ENCODE data around the gene PEAK3. TPM values are rescaled to one million over a fixed set of nuclear protein-coding genes. Genes with fewer than 3 reads are reported as not detected.
"Not testable (repeated sequence)": the region's sequence is repeated elsewhere in the genome, so short reads cannot be mapped to it uniquely, and the experiment has no call there.

The PEAK3 gene
- total RNA-seq, 2 experiments from 2014 or later = not detected

DNA sequence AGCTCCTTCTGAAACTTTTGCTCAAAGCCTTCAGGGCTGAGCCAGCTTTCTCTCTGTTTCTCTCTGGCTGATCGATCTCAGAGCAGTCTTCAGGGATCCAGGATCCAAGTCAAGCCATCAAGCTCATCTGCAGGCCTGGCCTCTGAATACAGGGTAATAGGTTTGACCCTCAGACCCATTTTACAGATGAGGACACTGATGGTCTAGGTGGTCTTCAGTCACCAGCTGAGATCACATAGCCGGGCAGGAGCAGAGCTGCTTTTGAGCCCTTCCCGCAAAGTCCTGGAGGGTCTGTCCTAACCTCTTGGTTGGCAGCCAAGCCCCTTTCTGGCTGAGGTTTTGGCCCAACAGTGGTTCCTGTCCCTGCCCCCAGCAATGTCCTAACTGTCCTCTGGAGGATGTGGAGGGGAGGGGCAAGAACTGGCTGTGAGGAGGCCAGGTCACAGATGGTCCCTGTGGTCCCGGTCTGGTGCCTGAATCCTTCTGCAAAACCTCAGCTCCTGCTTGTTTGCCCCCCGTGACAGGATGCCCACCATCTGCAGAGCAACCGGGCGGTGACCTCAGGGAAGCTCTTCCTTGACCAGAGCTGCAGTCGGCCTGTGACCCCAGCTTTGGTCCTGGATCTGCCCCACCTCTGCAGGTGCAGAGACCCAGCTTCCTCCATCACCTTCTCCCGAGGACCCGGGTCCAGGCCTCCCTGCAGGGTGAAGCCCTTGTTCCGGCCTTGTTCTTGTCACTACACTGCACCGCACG, 5.8 kb upstream of the PEAK3 start:
- ChIA-PET POLR2A (interaction anchor here (1.0 to 1.7 kb wide), 6 partner anchors 11 to 40 kb away, joined by 3 to 4 read pairs (median 4); partner anchors contain the start of gene LSM7), CTCF (interaction anchor here (1.3 to 1.4 kb wide), 3 partner anchors 14 to 21 kb away, joined by 4 to 7 read pairs (median 6); no protein-coding TSS in a partner anchor)
- Mint-ChIP-seq H3K9me3 (no peaks in the 10 kb centered on the region), H3K27ac (no peak overlapping the region), H3K4me1 (ENCODE audit: low read depth) (peaks cover 13% of the 10 kb centered on the region), H3K36me3 (ENCODE audit: low read depth) (no peaks in the 10 kb centered on the region), H3K27me3 (peaks cover 13% of the 10 kb centered on the region), H3K4me3 (no peak overlapping the region)
- DNase-seq (no peak), ATAC-seq (no peak)
- intact Hi-C loops (cut with micrococcal nuclease) = no loop called here
- TF ChIP-seq, protein P1, sequence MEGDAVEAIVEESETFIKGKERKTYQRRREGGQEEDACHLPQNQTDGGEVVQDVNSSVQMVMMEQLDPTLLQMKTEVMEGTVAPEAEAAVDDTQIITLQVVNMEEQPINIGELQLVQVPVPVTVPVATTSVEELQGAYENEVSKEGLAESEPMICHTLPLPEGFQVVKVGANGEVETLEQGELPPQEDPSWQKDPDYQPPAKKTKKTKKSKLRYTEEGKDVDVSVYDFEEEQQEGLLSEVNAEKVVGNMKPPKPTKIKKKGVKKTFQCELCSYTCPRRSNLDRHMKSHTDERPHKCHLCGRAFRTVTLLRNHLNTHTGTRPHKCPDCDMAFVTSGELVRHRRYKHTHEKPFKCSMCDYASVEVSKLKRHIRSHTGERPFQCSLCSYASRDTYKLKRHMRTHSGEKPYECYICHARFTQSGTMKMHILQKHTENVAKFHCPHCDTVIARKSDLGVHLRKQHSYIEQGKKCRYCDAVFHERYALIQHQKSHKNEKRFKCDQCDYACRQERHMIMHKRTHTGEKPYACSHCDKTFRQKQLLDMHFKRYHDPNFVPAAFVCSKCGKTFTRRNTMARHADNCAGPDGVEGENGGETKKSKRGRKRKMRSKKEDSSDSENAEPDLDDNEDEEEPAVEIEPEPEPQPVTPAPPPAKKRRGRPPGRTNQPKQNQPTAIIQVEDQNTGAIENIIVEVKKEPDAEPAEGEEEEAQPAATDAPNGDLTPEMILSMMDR (IDR thresholded peaks at IDR 0.05) = no peak

DNA sequence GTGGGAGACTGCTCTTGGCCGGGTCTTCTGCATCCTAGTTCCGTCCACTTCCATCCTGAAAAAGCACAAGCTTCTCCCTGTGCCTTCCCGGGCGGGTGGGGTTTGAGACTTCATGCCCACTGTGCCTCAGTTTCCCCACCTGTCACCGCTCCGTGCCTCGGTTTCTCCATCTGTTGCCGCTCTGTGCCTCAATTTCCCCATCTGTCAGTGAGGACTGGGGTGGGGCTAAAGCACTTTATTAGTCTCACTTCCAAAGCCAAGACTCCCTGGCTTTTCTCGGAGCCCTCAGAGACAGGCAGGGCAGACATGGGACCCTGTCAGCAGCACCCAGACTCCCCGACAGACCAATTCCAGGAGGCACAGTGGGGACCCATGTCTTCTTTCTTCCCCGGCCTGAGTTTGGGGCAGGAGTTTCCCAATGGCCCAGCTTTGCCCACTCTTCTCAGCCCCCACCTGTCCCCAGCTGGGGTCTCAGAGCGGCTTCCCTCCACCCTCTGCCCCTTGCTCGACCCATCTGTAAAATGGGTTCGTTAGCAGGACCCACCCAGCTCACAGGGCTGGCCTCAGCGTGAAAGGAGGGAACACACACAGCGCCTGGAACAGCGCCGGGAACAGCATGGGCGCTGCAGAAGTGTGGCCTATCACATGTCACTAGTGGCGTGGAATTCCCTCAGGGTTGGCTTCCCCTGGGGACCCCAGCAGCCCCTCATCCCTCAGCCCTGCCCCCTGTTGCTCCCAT, 4.6 kb upstream of the PEAK3 start:
- Mint-ChIP-seq H3K4me1 (ENCODE audit: low read depth) (peaks cover 24% of the 10 kb centered on the region), H3K27ac (no peak overlapping the region), H3K36me3 (ENCODE audit: low read depth) (no peaks in the 10 kb centered on the region), H3K4me3 (no peak overlapping the region), H3K27me3 (peaks cover 13% of the 10 kb centered on the region), H3K9me3 (no peaks in the 10 kb centered on the region)
- ChIA-PET CTCF (interaction anchor here (1.4 kb wide), 1 partner anchor 13 kb away, joined by 6 read pairs; no protein-coding TSS in a partner anchor), POLR2A (interaction anchor here (0.6 to 1.1 kb wide), 2 partner anchors 28 to 496 kb away, joined by 3 read pairs; no protein-coding TSS in a partner anchor)
- TF ChIP-seq, protein P1 (IDR thresholded peaks at IDR 0.05) = no peak
- no peak for DNase-seq
- no peak for ATAC-seq
- intact Hi-C loops (cut with micrococcal nuclease) = no loop called here

DNA sequence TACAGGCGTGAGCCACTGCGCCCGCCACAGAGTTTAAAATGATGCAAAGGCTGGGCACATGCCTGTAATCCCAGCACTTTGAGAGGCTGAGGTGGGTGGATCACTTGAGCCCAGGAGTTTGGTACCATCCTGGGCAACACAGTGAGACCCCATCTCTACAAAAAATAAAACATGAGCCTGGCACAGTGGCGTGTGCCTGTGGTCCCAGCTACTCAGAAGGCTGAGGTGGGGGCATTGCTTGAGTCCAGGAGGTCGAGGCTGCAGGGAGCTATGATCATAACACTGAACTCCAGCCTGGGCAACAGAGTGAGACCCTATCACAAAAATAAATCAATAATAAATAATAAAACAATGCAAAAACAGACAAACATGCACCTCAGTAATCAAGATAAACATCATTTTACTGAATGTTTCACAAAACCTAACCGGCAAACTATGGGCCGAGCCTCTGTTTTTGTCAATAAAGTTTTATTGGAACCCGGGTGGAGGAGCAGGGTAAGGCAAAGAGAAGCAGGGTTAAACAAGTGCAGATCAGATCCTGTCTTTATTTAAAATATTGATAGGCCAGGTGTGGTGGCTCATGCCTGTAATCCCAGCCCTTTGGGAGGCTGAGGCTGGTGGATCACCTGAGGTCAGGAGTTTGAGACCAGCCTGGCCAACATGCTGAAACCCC, 2.0 kb upstream of the PEAK3 start:
- H3K27me3 Mint-ChIP-seq = peaks cover 3% of the 10 kb centered on the region
- H3K4me3 Mint-ChIP-seq = no peak overlapping the region
- H3K27ac Mint-ChIP-seq = no peak overlapping the region
- CTCF ChIA-PET = interaction anchor here (1.8 kb wide), 1 partner anchor 10 kb away, joined by 6 read pairs; no protein-coding TSS in a partner anchor
- peaks cover 18% of the 10 kb centered on the region for H3K4me1 Mint-ChIP-seq (ENCODE audit: low read depth)
- POLR2A ChIA-PET = interaction anchor here (0.6 to 1.8 kb wide), 4 partner anchors 10 to 1076 kb away, joined by 3 to 6 read pairs (median 3); no protein-coding TSS in a partner anchor
- H3K36me3 Mint-ChIP-seq (ENCODE audit: low read depth) = no peaks in the 10 kb centered on the region
- ATAC-seq (no peak), DNase-seq (no peak)
- TF ChIP-seq, protein P1 (IDR thresholded peaks at IDR 0.05) = no peak
- no peaks in the 10 kb centered on the region for H3K9me3 Mint-ChIP-seq
- intact Hi-C loops (cut with micrococcal nuclease) = no loop called here

DNA sequence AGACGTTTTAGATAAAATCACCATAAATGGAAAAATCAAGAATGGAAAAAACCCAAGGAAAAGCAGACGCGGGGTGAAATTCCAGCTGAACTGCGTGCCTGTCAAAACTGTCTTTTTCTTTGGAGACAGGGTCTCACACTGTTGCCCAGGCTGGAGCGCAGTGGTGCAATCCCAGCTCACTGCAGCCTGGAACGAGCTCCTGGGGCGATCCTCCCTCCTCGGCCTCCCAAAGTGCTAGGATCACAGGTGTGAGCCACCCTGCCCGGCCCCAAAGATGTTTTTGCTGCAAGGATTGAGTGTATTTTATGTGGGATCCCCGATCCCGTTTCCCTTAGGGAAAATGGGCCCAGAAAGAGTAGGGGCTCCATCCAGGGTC, 875 bp upstream of the PEAK3 start:
- H3K4me1 Mint-ChIP-seq (ENCODE audit: low read depth) = peaks cover 15% of the 10 kb centered on the region
- ChIA-PET CTCF (interaction anchor here (1.8 kb wide), 1 partner anchor 8 kb away, joined by 6 read pairs; no protein-coding TSS in a partner anchor), POLR2A (interaction anchor here (0.9 to 1.4 kb wide), 3 partner anchors 13 to 38 kb away, joined by 3 read pairs; no protein-coding TSS in a partner anchor)
- no peaks in the 10 kb centered on the region for H3K27me3 Mint-ChIP-seq
- no peak overlapping the region for H3K27ac Mint-ChIP-seq
- no peaks in the 10 kb centered on the region for H3K9me3 Mint-ChIP-seq
- TF ChIP-seq, protein P1 (IDR thresholded peaks at IDR 0.05) = no peak
- no peaks in the 10 kb centered on the region for H3K36me3 Mint-ChIP-seq (ENCODE audit: low read depth)
- intact Hi-C loops (cut with micrococcal nuclease) = no loop called here
- no peak for DNase-seq
- H3K4me3 Mint-ChIP-seq = no peak overlapping the region
- ATAC-seq = no peak

DNA sequence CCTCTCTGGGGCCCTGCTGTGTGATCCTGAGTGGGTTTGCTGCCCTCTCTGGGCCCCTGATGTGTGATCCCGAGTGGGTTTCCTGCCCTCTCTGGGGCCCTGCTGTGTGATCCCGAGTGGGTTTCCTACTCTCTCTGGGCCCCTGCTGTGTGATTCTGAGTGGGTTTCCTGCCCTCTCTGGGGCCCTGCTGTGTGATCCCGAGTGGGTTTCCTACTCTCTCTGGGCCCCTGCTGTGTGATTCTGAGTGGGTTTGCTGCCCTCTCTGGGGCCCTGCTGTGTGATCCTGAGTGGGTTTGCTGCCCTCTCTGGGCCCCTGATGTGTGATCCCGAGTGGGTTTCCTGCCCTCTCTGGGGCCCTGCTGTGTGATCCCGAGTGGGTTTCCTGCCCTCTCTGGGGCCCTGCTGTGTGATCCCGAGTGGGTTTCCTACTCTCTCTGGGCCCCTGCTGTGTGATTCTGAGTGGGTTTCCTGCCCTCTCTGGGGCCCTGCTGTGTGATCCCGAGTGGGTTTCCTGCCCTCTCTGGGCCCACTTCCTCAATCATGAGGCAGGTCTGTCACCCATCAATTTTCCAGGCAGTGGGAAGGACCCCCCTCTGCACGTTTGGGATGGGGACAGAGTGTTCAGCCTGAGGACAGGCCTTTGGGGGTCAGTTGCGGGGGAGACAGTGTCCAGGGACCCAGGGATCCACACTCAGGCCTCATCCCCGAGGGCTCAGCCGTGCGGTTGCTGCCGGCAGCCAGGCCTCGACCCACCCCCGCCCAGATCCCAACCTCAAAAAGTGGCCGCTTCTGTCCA, 512 bp downstream of the PEAK3 start:
- H3K9me3 Mint-ChIP-seq; ATAC-seq; H3K4me3 Mint-ChIP-seq; H3K27me3 Mint-ChIP-seq; H3K36me3 Mint-ChIP-seq (ENCODE audit: low read depth); CTCF ChIA-PET; intact Hi-C loops (cut with micrococcal nuclease); H3K27ac Mint-ChIP-seq; DNase-seq: not testable (repeated sequence)
- POLR2A ChIA-PET = interaction anchor here (1.4 kb wide), 1 partner anchor 11 kb away, joined by 3 read pairs; no protein-coding TSS in a partner anchor
- H3K4me1 Mint-ChIP-seq (ENCODE audit: low read depth) = peaks cover 18% of the 10 kb centered on the region

All from activated CD8-positive, alpha-beta T cell treated with anti-CD3 and anti-CD28 coated beads for 36 hours (primary cell).